Fibroblast of lung (primary cell): ENCODE data around the gene TMEM212. TPM values are rescaled to one million over a fixed set of nuclear protein-coding genes. Genes with fewer than 3 reads are reported as not detected.

ENCODE experiments used
- DNase-seq, 2 donors: peaks; one replicate each; pipeline versions ENCODE4 v3.0.0 to v3.0.0-alpha.2; 2010; ENCODE audit warnings: low read depth in 2 of 2
- H2AFZ ChIP-seq: 2 replicates; pipeline ENCODE4 v1.5.1; 2012; ENCODE audit warnings: low read length, control low read depth, inconsistent platforms
- H3K27ac ChIP-seq: 2 replicates; pipeline ENCODE4 v1.5.1; 2011; ENCODE audit warnings: low read length, control low read depth; ENCODE audit not compliant: insufficient read depth
- H3K27me3 ChIP-seq: 2 replicates; pipeline ENCODE4 v1.5.1; 2011; ENCODE audit warnings: mild to moderate bottlenecking, low read length; ENCODE audit not compliant: control insufficient read depth, insufficient read depth
- H3K36me3 ChIP-seq: 2 replicates; pipeline ENCODE4 v1.5.1; 2011; ENCODE audit warnings: low read length; ENCODE audit not compliant: control insufficient read depth, insufficient read depth
- H3K4me1 ChIP-seq: 2 replicates; pipeline ENCODE4 v1.5.1; 2011; ENCODE audit warnings: low read length; ENCODE audit not compliant: control insufficient read depth, insufficient read depth; ENCODE audit errors: extremely low read depth
- H3K4me2 ChIP-seq: 2 replicates; pipeline ENCODE4 v1.5.1; 2011; ENCODE audit warnings: low read length, control low read depth; ENCODE audit not compliant: insufficient read depth; ENCODE audit errors: extremely low read depth
- H3K4me3 ChIP-seq, 4 experiments: fragments of 200-600 bp in 1 of 4; sonication (generic) in 1 of 4; replicated peaks in 1 of 4; 2 replicates each; pipeline ENCODE4 v1.5.1; 2011 to 2016; ENCODE audit warnings: low read length in 4 of 4, low read depth in 3 of 4, mild to moderate bottlenecking in 3 of 4, control low read depth in 2 of 4, inconsistent platforms in 1 of 4, mixed read lengths in 1 of 4; ENCODE audit not compliant: insufficient read depth in 1 of 4; ENCODE audit errors: control extremely low read depth in 1 of 4
- H3K79me2 ChIP-seq: 2 replicates; pipeline ENCODE4 v1.5.1; 2012; ENCODE audit warnings: mild to moderate bottlenecking, low read length, inconsistent platforms; ENCODE audit not compliant: control insufficient read depth, insufficient read depth
- H3K9ac ChIP-seq: 2 replicates; pipeline ENCODE4 v1.5.1; 2011; ENCODE audit warnings: mild to moderate bottlenecking, low read length, control low read depth; ENCODE audit not compliant: insufficient read depth
- H3K9me3 ChIP-seq: 2 replicates; pipeline ENCODE4 v1.5.1; 2012; ENCODE audit warnings: low read depth, low read length; ENCODE audit not compliant: control insufficient read depth, insufficient read depth
- H4K20me1 ChIP-seq: 2 replicates; pipeline ENCODE4 v1.5.1; 2011; ENCODE audit warnings: low read length; ENCODE audit not compliant: control insufficient read depth, insufficient read depth; ENCODE audit errors: extremely low read depth
- EZH2 ChIP-seq: IDR thresholded peaks from 2 replicates; pipeline ENCODE4 v1.5.1; 2012; ENCODE audit warnings: low read length, control low read depth, mild to moderate bottlenecking; ENCODE audit errors: missing control alignments
- polyA plus RNA-seq, 2 donors: library from polyadenylated mRNA; depleted of rRNA in 1 of 2; stranded (reverse) in 1 of 2; unstranded in 1 of 2; fragments of >200 nt; gene quantifications; 2 replicates each; pipeline ENCODE4 v1.2.1, GENCODE V29; 2011 to 2012; ENCODE audit warnings: missing spikeins in 1 of 2
- total RNA-seq: library from RNA; depleted of rRNA; stranded (reverse); fragments of >200 nt; gene quantifications from 2 replicates; pipeline ENCODE4 v1.2.1, GENCODE V29; 2014
- TF ChIP-seq, protein P1 (sequence below), 2 donors: IDR thresholded peaks in 1 of 2; conservative IDR thresholded peaks in 1 of 2; 1 replicate in 1 of 2; 2 replicates in 1 of 2; pipeline ENCODE4 v1.5.1; 2011 to 2012; ENCODE audit warnings: low read length in 2 of 2, control low read depth in 1 of 2, inconsistent platforms in 1 of 2, low read depth in 1 of 2, mild to moderate bottlenecking in 1 of 2

TMEM212 gene
- total and polyA plus RNA-seq, 2 donors (not counting 1 experiment from before 2014, with no cell fraction given), result not detected

DNA sequence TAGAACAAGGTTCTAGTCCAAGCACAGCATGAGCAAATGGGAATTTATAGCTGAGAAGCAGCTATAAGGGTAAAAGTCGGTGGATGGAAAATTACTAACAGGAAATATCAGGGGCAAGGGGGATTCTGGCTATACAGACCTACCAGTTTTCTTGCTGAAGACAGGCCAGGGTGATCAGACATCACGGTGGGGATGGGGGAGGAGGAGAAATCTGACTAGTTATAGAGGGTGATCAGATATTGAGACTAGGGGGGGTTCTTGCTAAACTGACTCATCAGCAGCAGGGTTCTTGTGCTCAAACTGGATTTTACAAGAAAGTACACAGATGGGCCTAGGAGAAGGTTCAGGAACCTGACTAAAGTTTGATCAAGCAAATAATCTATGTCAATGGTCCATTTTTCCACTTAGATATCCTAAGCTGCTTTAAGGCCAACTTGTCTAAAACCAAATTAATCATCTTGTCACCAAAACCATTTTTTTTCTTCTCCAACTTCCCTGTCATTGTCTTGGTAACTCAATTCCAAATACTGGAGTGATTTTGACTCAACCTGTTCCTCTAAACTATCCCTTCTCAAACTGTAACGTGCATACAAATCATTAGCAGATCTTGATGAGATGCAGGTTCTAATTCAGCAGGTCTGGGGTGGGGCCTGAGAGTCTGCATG, 4.6 kb downstream of the TMEM212 start:
- no peak overlapping the region for H3K9ac ChIP-seq
- no peak overlapping the region for H3K27ac ChIP-seq
- no peaks in the 10 kb centered on the region for H3K27me3 ChIP-seq
- no peak for DNase-seq
- no peaks in the 10 kb centered on the region for H3K36me3 ChIP-seq
- H2AFZ ChIP-seq, result no peak overlapping the region
- no peak overlapping the region for H3K4me2 ChIP-seq
- H3K4me3 ChIP-seq, result no peak overlapping the region
- no peaks in the 10 kb centered on the region for H4K20me1 ChIP-seq
- H3K79me2 ChIP-seq, result no peaks in the 10 kb centered on the region
- no peaks in the 10 kb centered on the region for H3K4me1 ChIP-seq
- H3K9me3 ChIP-seq, result no peaks in the 10 kb centered on the region
- TF ChIP-seq EZH2, result no peak
- TF ChIP-seq, protein P1, sequence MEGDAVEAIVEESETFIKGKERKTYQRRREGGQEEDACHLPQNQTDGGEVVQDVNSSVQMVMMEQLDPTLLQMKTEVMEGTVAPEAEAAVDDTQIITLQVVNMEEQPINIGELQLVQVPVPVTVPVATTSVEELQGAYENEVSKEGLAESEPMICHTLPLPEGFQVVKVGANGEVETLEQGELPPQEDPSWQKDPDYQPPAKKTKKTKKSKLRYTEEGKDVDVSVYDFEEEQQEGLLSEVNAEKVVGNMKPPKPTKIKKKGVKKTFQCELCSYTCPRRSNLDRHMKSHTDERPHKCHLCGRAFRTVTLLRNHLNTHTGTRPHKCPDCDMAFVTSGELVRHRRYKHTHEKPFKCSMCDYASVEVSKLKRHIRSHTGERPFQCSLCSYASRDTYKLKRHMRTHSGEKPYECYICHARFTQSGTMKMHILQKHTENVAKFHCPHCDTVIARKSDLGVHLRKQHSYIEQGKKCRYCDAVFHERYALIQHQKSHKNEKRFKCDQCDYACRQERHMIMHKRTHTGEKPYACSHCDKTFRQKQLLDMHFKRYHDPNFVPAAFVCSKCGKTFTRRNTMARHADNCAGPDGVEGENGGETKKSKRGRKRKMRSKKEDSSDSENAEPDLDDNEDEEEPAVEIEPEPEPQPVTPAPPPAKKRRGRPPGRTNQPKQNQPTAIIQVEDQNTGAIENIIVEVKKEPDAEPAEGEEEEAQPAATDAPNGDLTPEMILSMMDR (conservative IDR thresholded peaks at IDR 0.05 in 1 of 2, IDR thresholded peaks at IDR 0.05 in 1 of 2; ENCODE audit: low read depth in 1 of 2, low read length in 2 of 2), result no peak

DNA sequence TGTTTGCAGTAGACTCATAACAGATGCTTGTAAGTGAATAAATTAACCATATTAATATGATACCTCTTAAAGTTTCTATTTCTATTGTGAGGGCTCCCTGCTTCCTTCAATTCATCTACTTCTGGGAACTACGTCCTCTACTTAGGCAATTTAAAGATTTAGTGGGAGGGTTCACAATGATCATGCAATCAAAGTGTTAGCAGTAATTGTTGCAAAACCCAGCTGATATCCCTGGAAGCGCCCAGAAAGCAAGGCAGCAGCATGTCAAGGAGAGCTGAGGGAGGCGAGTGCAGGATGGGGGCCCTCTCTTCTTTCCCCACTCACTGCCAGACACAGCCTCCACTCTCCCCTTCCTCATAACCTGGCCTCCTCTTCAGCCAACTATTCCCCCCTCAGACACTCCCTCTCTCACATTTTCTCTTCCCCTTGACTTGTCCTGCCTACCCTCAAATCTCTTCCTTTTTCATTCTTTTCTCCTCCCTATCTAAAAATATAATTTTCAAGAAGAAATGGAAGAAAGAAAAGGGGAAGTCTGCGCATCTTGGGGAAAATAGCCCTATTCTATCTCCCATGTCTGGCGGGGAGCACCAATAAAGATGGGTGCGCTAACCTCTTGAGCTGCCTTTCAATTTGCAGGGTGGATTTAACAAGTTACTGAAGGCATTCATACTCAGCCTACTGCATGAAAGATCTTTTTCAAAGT, 6.6 kb downstream of the TMEM212 start:
- Histone ChIP-seq H4K20me1 (no peaks in the 10 kb centered on the region), H3K4me2 (no peak overlapping the region), H3K9ac (no peak overlapping the region), H3K4me1 (no peaks in the 10 kb centered on the region), H3K27me3 (no peaks in the 10 kb centered on the region), H3K9me3 (no peaks in the 10 kb centered on the region), H3K79me2 (no peaks in the 10 kb centered on the region), H3K27ac (no peak overlapping the region), H3K4me3 (no peak overlapping the region), H2AFZ (no peak overlapping the region), H3K36me3 (no peaks in the 10 kb centered on the region)
- no peak for DNase-seq
- TF ChIP-seq EZH2, result no peak
- TF ChIP-seq, protein P1 (conservative IDR thresholded peaks at IDR 0.05 in 1 of 2, IDR thresholded peaks at IDR 0.05 in 1 of 2; ENCODE audit: low read depth in 1 of 2, low read length in 2 of 2), result no peak

- no peak overlapping the region for H2AFZ ChIP-seq
- no peaks in the 10 kb centered on the region for H3K79me2 ChIP-seq
- no peaks in the 10 kb centered on the region for H4K20me1 ChIP-seq
- no peaks in the 10 kb centered on the region for H3K9me3 ChIP-seq
- no peak overlapping the region for H3K4me3 ChIP-seq
- DNase-seq, result no peak
- H3K9ac ChIP-seq, result no peak overlapping the region
- H3K36me3 ChIP-seq, result no peaks in the 10 kb centered on the region
- H3K27ac ChIP-seq, result no peak overlapping the region
- TF ChIP-seq, protein P1 (conservative IDR thresholded peaks at IDR 0.05 in 1 of 2, IDR thresholded peaks at IDR 0.05 in 1 of 2; ENCODE audit: low read depth in 1 of 2, low read length in 2 of 2), result no peak
- no peak for TF ChIP-seq EZH2
- H3K4me1 ChIP-seq, result no peaks in the 10 kb centered on the region
- H3K27me3 ChIP-seq, result no peaks in the 10 kb centered on the region
- H3K4me2 ChIP-seq, result no peak overlapping the region
These were observed 7.3 kb downstream of the TMEM212 start for GRCh38 chr3:171850320-171850959.
